GM21515 (cell line): ENCODE results near the gene MAST3.
"Not testable (repeated sequence)": the region's sequence is repeated elsewhere in the genome, so short reads cannot be mapped to it uniquely, and the experiment has no call there.

ENCODE experiments used
- ATAC-seq: cut with Tn5 transposase; IDR thresholded peaks from one replicate; pipeline ENCODE4 v1.9.1; 2021; ENCODE audit not compliant: unreplicated experiment

Gene MAST3

GRCh38 chr19:18156841-18157464 lies 59.4 kb downstream of the MAST3 start:
- ATAC-seq = no peak

GRCh38 chr19:18157465-18158063 lies 60.0 kb downstream of the MAST3 start:
- no peak for ATAC-seq

- ATAC-seq = no peak
Measured at GRCh38 chr19:18158467-18158866, 60.9 kb downstream of the MAST3 start.

- ATAC-seq = not testable (repeated sequence)
Measured at GRCh38 chr19:18159059-18159616, 61.6 kb downstream of the MAST3 start.

- ATAC-seq = no peak
Measured at GRCh38 chr19:18159810-18160209, 62.2 kb downstream of the MAST3 start.

GRCh38 chr19:18160493-18160970 lies 63.0 kb downstream of the MAST3 start:
- no peak for ATAC-seq

- ATAC-seq = peak; percentile 69
Measured at GRCh38 chr19:18160971-18161635, 63.5 kb downstream of the MAST3 start.

- no peak for ATAC-seq
Measured at GRCh38 chr19:18161636-18162002, 64.0 kb downstream of the MAST3 start.

- no peak for ATAC-seq
Measured at GRCh38 chr19:18164072-18164471, 66.5 kb downstream of the MAST3 start.

GRCh38 chr19:18165794-18166544 lies 68.4 kb downstream of the MAST3 start:
- no peak for ATAC-seq

GRCh38 chr19:18167011-18167410 lies 69.4 kb downstream of the MAST3 start:
- no peak for ATAC-seq

- no peak for ATAC-seq
Measured at GRCh38 chr19:18167975-18168645, 70.5 kb downstream of the MAST3 start.

GRCh38 chr19:18168673-18169381 lies 71.2 kb downstream of the MAST3 start:
- ATAC-seq = no peak

GRCh38 chr19:18170714-18171255 lies 73.2 kb downstream of the MAST3 start:
- ATAC-seq = no peak

- no peak for ATAC-seq
Measured at GRCh38 chr19:18171605-18172327, 74.2 kb downstream of the MAST3 start.

GRCh38 chr19:18172331-18173053 lies 74.9 kb downstream of the MAST3 start:
- ATAC-seq = no peak

- ATAC-seq = peak; percentile 8
Measured at GRCh38 chr19:18173054-18173571, 75.5 kb downstream of the MAST3 start.

GRCh38 chr19:18173572-18174288 lies 76.2 kb downstream of the MAST3 start, which contains the start of gene IFI30:
IFI30 (plus strand) TSS chr19:18173813; CDS start chr19:18173842, 29 bp downstream.
- peak; percentile 35 for ATAC-seq
